ENCODE data around the gene TPM2. TPM values are rescaled to one million over a fixed set of nuclear protein-coding genes. Genes with fewer than 3 reads are reported as not detected.

TPM2 gene
- total and polyA plus RNA-seq, 9 of the 15 experiments (the other 6 are each of a cell fraction or from before 2014, with no cell fraction given) = 0.28 to 16.1 (median 4.5) TPM

GRCh38 chr9:35729700-35730485 lies 40.2 kb upstream of the TPM2 start (continued):
- TF ChIP-seq MLLT1 (IDR thresholded peaks at IDR 0.05) (peak; percentile 84 to 95), RHOXF2B (CRISPR knock-in tag; conservative IDR thresholded peaks at IDR 0.05) (no peak), E2F6 (IDR thresholded peaks at IDR 0.05; ENCODE audit: borderline replicate concordance in 1 of 2, extremely low read depth in 1 of 2, insufficient read depth in 1 of 2, insufficient read length in 1 of 2, low read depth in 1 of 2, low read length in 1 of 2, poor library complexity in 1 of 2, severe bottlenecking in 1 of 2) (no peak), PTRF (tag; IDR thresholded peaks at IDR 0.05) (no peak), ZNF232 (CRISPR knock-in tag; IDR thresholded peaks at IDR 0.05) (no peak), SIRT6 (IDR thresholded peaks at IDR 0.05; ENCODE audit: low read depth, low read length) (no peak), OTX1 (CRISPR knock-in tag; IDR thresholded peaks at IDR 0.05) (0 out of 2 replicates have a peak, but pooled peaks have one; percentile 3), CHCHD3 (CRISPR knock-in tag; IDR thresholded peaks at IDR 0.05) (no peak), ELF2 (CRISPR knock-in tag; IDR thresholded peaks at IDR 0.05) (no peak), MXI1 (IDR thresholded peaks at IDR 0.05; ENCODE audit: low read depth, low read length) (no peak), C11orf30 (IDR thresholded peaks at IDR 0.05; ENCODE audit: low read depth) (no peak), XRCC4 (IDR thresholded peaks at IDR 0.05; ENCODE audit: extremely low read depth, insufficient read depth, insufficient read length) (no peak), THRAP3 (IDR thresholded peaks at IDR 0.05; ENCODE audit: borderline replicate concordance) (0 out of 2 replicates have a peak, but pooled peaks have one; percentile 67), RNF2 (IDR thresholded peaks at IDR 0.05) (peak; percentile 42; the same call in 1 of the 2 replicates), ZSCAN29 (IDR thresholded peaks at IDR 0.05) (no peak), GATAD2A (IDR thresholded peaks at IDR 0.05) (no peak), CREB3 (tag; conservative IDR thresholded peaks at IDR 0.05; ENCODE audit: low read depth) (no peak), FOXP1 (CRISPR knock-in tag; IDR thresholded peaks at IDR 0.05) (no peak), HMBOX1 (IDR thresholded peaks at IDR 0.05) (peak; percentile 84), PBX2 (CRISPR knock-in tag; IDR thresholded peaks at IDR 0.05; ENCODE audit: low read depth) (no peak), PBX2 (tag; conservative IDR thresholded peaks at IDR 0.05; ENCODE audit: low read depth) (no peak), PHB (CRISPR knock-in tag; IDR thresholded peaks at IDR 0.05) (no peak), ZBTB8A (IDR thresholded peaks at IDR 0.05; ENCODE audit: partially characterized antibody) (no peak)
